H9 (cell line): ENCODE results near the gene HSPA8. TPM values are rescaled to one million over a fixed set of nuclear protein-coding genes. Genes with fewer than 3 reads are reported as not detected.

Source experiments
- DNase-seq: peaks from one replicate; pipeline ENCODE4 v3.0.0-alpha.2; 2017
- H2AFZ ChIP-seq: one replicate; pipeline ENCODE4 v1.6.1; 2013; ENCODE audit warnings: mild to moderate bottlenecking, low read length, control low read depth, moderate library complexity
- H2AK5ac ChIP-seq: 2 replicates; pipeline ENCODE4 v1.6.1; 2013; ENCODE audit warnings: low read length, control low read depth, mixed read lengths; ENCODE audit not compliant: insufficient read length
- H2BK120ac ChIP-seq: one replicate; pipeline ENCODE4 v1.6.1; 2013; ENCODE audit warnings: low read depth, mild to moderate bottlenecking, low read length, control low read depth, inconsistent platforms; ENCODE audit not compliant: poor library complexity, severe bottlenecking
- H2BK12ac ChIP-seq: 2 replicates; pipeline ENCODE4 v1.6.1; 2013; ENCODE audit warnings: low read length, control low read depth, mixed read lengths, low read depth; ENCODE audit not compliant: insufficient read length
- H2BK15ac ChIP-seq: 2 replicates; pipeline ENCODE4 v1.6.1; 2013; ENCODE audit warnings: low read depth, low read length, control low read depth
- H2BK20ac ChIP-seq: one replicate; pipeline ENCODE4 v1.6.1; 2013; ENCODE audit warnings: low read depth, mild to moderate bottlenecking, low read length, control low read depth, inconsistent platforms; ENCODE audit not compliant: poor library complexity, severe bottlenecking
- H2BK5ac ChIP-seq: 2 replicates; pipeline ENCODE4 v1.6.1; 2013; ENCODE audit warnings: low read length, control low read depth, mixed read lengths; ENCODE audit not compliant: insufficient read length
- H3K14ac ChIP-seq: 2 replicates; pipeline ENCODE4 v1.6.1; 2013; ENCODE audit warnings: low read length, control low read depth; ENCODE audit not compliant: insufficient read depth
- H3K18ac ChIP-seq: 2 replicates; pipeline ENCODE4 v1.6.1; 2013; ENCODE audit warnings: low read depth, mild to moderate bottlenecking, mixed read lengths, low read length, control low read depth; ENCODE audit not compliant: insufficient read length
- H3K23ac ChIP-seq: 2 replicates; pipeline ENCODE4 v1.6.1; 2013; ENCODE audit warnings: low read length, control low read depth, mixed read lengths, low read depth; ENCODE audit not compliant: insufficient read length
- H3K23me2 ChIP-seq: 2 replicates; pipeline ENCODE4 v1.6.1; 2013; ENCODE audit warnings: low read depth, mild to moderate bottlenecking, mixed read lengths, low read length, control low read depth; ENCODE audit not compliant: insufficient read length, poor library complexity, severe bottlenecking
- H3K27ac ChIP-seq: 2 replicates; pipeline ENCODE4 v1.5.1; 2013; ENCODE audit warnings: low read length, control low read depth, mixed read lengths, low read depth; ENCODE audit not compliant: insufficient read length
- H3K27me3 ChIP-seq: 2 replicates; pipeline ENCODE4 v1.6.1; 2013; ENCODE audit warnings: low read length, control low read depth, inconsistent platforms; ENCODE audit not compliant: insufficient read depth
- H3K4ac ChIP-seq: 2 replicates; pipeline ENCODE4 v1.6.1; 2013; ENCODE audit warnings: low read depth, mild to moderate bottlenecking, control low read depth, inconsistent platforms, low read length, moderate library complexity
- H3K4me1 ChIP-seq: 2 replicates; pipeline ENCODE4 v1.6.1; 2013; ENCODE audit warnings: low read length, control low read depth, inconsistent platforms; ENCODE audit not compliant: insufficient read depth
- H3K4me2 ChIP-seq: 2 replicates; pipeline ENCODE4 v1.6.1; 2013; ENCODE audit warnings: low read length, control low read depth, mixed read lengths; ENCODE audit not compliant: insufficient read length, insufficient read depth
- H3K56ac ChIP-seq: 2 replicates; pipeline ENCODE4 v1.6.1; 2013; ENCODE audit warnings: low read depth, mild to moderate bottlenecking, mixed read lengths, low read length, control low read depth; ENCODE audit not compliant: insufficient read length
- H3K79me1 ChIP-seq: 2 replicates; pipeline ENCODE4 v1.6.1; 2013; ENCODE audit warnings: low read depth, mild to moderate bottlenecking, moderate library complexity, low read length, control low read depth, inconsistent platforms; ENCODE audit not compliant: insufficient read depth, poor library complexity, severe bottlenecking
- H3K79me2 ChIP-seq: 2 replicates; pipeline ENCODE4 v1.6.1; 2013; ENCODE audit warnings: low read length, control low read depth, inconsistent platforms; ENCODE audit not compliant: insufficient read depth
- H3K9ac ChIP-seq: 2 replicates; pipeline ENCODE4 v1.6.1; 2013; ENCODE audit warnings: low read length, control low read depth, mixed read lengths; ENCODE audit not compliant: insufficient read length; ENCODE audit errors: extremely low read depth
- H3K9me3 ChIP-seq: one replicate; pipeline ENCODE4 v1.6.1; 2013; ENCODE audit warnings: low read depth, low read length, inconsistent platforms; ENCODE audit not compliant: control insufficient read depth
- H3T11ph ChIP-seq: one replicate; pipeline ENCODE4 v1.6.1; 2013; ENCODE audit warnings: mild to moderate bottlenecking, low read length, control low read depth, inconsistent platforms
- H4K20me1 ChIP-seq: one replicate; pipeline ENCODE4 v1.6.1; 2013; ENCODE audit not compliant: control insufficient read depth, insufficient read length, insufficient read depth
- H4K5ac ChIP-seq: 2 replicates; pipeline ENCODE4 v1.6.1; 2013; ENCODE audit warnings: low read depth, mild to moderate bottlenecking, mixed read lengths, low read length, control low read depth; ENCODE audit not compliant: insufficient read length
- H4K8ac ChIP-seq: replicated peaks from 2 replicates; pipeline ENCODE4 v1.6.1; 2013; ENCODE audit warnings: low read length, control low read depth, mixed read lengths, low read depth; ENCODE audit not compliant: insufficient read length
- H4K91ac ChIP-seq: 2 replicates; pipeline ENCODE4 v1.6.1; 2013; ENCODE audit warnings: low read depth, mild to moderate bottlenecking, moderate library complexity, mixed read lengths, low read length, control low read depth; ENCODE audit not compliant: insufficient read length
- H3K27ac Mint-ChIP-seq, 3 experiments: 2 replicates in 2 of 3; 3 replicates in 1 of 3; pipeline ENCODE4 v1.8.0; 2020 to 2021; ENCODE audit warnings: mixed read lengths in 3 of 3, mild to moderate bottlenecking in 1 of 3, moderate library complexity in 1 of 3
- H3K27me3 Mint-ChIP-seq: 2 replicates; pipeline ENCODE4 v1.8.0; 2021; ENCODE audit warnings: low read depth, mild to moderate bottlenecking, moderate library complexity, mixed read lengths
- H3K36me3 Mint-ChIP-seq, 3 experiments: 2 replicates in 2 of 3; 3 replicates in 1 of 3; pipeline ENCODE4 v1.8.0; 2020 to 2021; ENCODE audit warnings: low read depth in 3 of 3, mixed read lengths in 3 of 3; ENCODE audit not compliant: insufficient read depth in 1 of 3
- H3K4me1 Mint-ChIP-seq, 2 experiments: 2 replicates each; pipeline ENCODE4 v1.8.0; 2020; ENCODE audit warnings: mixed read lengths in 2 of 2
- H3K4me3 Mint-ChIP-seq, 2 experiments: 2 replicates in 1 of 2; 3 replicates in 1 of 2; pipeline ENCODE4 v1.8.0; 2020 to 2021; ENCODE audit warnings: mild to moderate bottlenecking in 2 of 2, mixed read lengths in 2 of 2, moderate library complexity in 1 of 2
- H3K9me3 Mint-ChIP-seq, 2 experiments: 2 replicates in 1 of 2; 3 replicates in 1 of 2; pipeline ENCODE4 v1.8.0; 2020; ENCODE audit warnings: mild to moderate bottlenecking in 2 of 2, mixed read lengths in 2 of 2, moderate library complexity in 1 of 2
- WGBS: extraction: QIAGEN DNeasy Blood & Tissue Kit; methylation state at CpG from one replicate; pipeline ENCODE4 v1.1.7; 2013; ENCODE audit warnings: missing lambda C conversion rate, low lambda C conversion rate, mixed read lengths; ENCODE audit not compliant: insufficient read length; ENCODE audit errors: extremely low coverage; 5-methylcytosine and 5-hydroxymethylcytosine counted together
- total RNA-seq: library from RNA; stranded (reverse); gene quantifications from 2 replicates; pipeline ENCODE4 v1.2.1, GENCODE V29; 2021
- TF ChIP-seq, protein P1 (sequence below): fragments of 200-600 bp; sonication (generic); conservative IDR thresholded peaks from 3 replicates; pipeline ENCODE4 v1.8.0; 2021; ENCODE audit warnings: antibody characterized with exemption, mild to moderate bottlenecking

The HSPA8 gene
- total RNA-seq, 1 experiment from 2014 or later, result 2,160 TPM

DNA sequence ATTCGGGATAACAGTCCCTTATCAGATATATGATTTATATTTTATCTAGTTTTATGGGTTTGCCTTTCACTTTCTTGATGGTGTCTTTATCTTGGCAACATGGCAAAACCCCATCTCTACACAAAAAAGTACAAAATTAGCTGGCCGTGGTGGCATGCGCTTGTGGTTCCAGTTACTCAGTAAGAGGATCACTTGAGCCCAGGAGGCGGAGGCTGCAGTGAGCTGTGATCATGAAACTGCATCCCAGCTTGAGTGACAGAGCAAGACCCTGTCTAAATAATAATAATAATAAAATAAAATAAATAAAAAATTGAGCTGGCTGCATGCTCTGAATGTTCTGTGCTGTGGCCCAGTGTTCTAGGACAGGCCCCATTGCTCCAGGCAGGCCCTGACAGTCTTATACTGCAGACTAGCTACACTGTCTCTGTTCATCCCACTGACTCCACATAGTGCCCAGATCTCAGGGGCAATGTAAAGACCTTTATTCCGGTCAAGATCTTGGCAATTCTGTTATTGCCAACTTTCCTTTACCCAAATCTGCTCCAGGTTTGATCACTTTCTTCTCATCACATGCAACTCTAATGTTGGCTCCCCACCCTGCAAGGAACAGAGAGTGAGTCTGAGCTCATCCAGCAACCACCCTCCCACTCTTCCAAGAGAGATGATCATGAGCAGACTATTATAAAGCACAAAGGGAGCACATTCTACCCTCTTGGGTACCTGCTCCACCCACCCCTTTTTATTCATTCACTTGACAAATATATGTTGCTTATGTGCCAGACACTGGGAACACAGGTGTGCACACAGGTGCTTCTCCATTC lies 8.8 kb downstream of the HSPA8 start:
- H3K9ac ChIP-seq, result no peak overlapping the region
- no peak overlapping the region for H2AK5ac ChIP-seq
- no peak overlapping the region for H3K18ac ChIP-seq
- no peak overlapping the region for H2BK12ac ChIP-seq
- H3K27me3 Mint-ChIP-seq, result no peaks in the 10 kb centered on the region
- no peaks in the 10 kb centered on the region for H3K4me1 ChIP-seq
- H2BK20ac ChIP-seq, result no peak overlapping the region
- peaks cover 12 to 38% (median 27%) of the 10 kb centered on the region in 3 experiments; a peak in 6 of 7 replicates for H3K36me3 Mint-ChIP-seq
- no peak overlapping the region for H4K8ac ChIP-seq
- peaks cover 4 to 7% of the 10 kb centered on the region in 2 experiments; a peak in 2 of 4 replicates for H3K4me1 Mint-ChIP-seq
- DNase-seq, result no peak
- TF ChIP-seq, protein P1, sequence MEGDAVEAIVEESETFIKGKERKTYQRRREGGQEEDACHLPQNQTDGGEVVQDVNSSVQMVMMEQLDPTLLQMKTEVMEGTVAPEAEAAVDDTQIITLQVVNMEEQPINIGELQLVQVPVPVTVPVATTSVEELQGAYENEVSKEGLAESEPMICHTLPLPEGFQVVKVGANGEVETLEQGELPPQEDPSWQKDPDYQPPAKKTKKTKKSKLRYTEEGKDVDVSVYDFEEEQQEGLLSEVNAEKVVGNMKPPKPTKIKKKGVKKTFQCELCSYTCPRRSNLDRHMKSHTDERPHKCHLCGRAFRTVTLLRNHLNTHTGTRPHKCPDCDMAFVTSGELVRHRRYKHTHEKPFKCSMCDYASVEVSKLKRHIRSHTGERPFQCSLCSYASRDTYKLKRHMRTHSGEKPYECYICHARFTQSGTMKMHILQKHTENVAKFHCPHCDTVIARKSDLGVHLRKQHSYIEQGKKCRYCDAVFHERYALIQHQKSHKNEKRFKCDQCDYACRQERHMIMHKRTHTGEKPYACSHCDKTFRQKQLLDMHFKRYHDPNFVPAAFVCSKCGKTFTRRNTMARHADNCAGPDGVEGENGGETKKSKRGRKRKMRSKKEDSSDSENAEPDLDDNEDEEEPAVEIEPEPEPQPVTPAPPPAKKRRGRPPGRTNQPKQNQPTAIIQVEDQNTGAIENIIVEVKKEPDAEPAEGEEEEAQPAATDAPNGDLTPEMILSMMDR, result no peak
- H3K79me2 ChIP-seq, result no peaks in the 10 kb centered on the region
- no peak overlapping the region for H3K56ac ChIP-seq
- no peak overlapping the region for H2BK15ac ChIP-seq
- no peak overlapping the region for H3K4me2 ChIP-seq
- H3K9me3 ChIP-seq, result no peaks in the 10 kb centered on the region
- WGBS, result no CpG with 5 or more reads among the region's 5 CpGs
- H3K9me3 Mint-ChIP-seq, result no peaks in the 10 kb centered on the region
- H3K79me1 ChIP-seq, result no peaks in the 10 kb centered on the region
- H3K27ac Mint-ChIP-seq, result no peak overlapping the region
- no peak overlapping the region for H4K91ac ChIP-seq
- H2BK5ac ChIP-seq, result no peak overlapping the region
- H3K4me3 Mint-ChIP-seq, result no peak overlapping the region
- H3T11ph ChIP-seq, result no peak overlapping the region
- no peak overlapping the region for H3K14ac ChIP-seq
- H3K27ac ChIP-seq, result no peak overlapping the region
- H2AFZ ChIP-seq, result no peak overlapping the region
- no peak overlapping the region for H2BK120ac ChIP-seq
- no peaks in the 10 kb centered on the region for H3K27me3 ChIP-seq
- H3K23ac ChIP-seq, result no peak overlapping the region
- H3K4ac ChIP-seq, result no peak overlapping the region
- no peaks in the 10 kb centered on the region for H4K20me1 ChIP-seq
- no peaks in the 10 kb centered on the region for H3K23me2 ChIP-seq
- no peak overlapping the region for H4K5ac ChIP-seq
